ENCODE results near the gene GSC.
"Not testable (repeated sequence)": the region's sequence is repeated elsewhere in the genome, so short reads cannot be mapped to it uniquely, and the experiment has no call there.

The GSC gene

DNA sequence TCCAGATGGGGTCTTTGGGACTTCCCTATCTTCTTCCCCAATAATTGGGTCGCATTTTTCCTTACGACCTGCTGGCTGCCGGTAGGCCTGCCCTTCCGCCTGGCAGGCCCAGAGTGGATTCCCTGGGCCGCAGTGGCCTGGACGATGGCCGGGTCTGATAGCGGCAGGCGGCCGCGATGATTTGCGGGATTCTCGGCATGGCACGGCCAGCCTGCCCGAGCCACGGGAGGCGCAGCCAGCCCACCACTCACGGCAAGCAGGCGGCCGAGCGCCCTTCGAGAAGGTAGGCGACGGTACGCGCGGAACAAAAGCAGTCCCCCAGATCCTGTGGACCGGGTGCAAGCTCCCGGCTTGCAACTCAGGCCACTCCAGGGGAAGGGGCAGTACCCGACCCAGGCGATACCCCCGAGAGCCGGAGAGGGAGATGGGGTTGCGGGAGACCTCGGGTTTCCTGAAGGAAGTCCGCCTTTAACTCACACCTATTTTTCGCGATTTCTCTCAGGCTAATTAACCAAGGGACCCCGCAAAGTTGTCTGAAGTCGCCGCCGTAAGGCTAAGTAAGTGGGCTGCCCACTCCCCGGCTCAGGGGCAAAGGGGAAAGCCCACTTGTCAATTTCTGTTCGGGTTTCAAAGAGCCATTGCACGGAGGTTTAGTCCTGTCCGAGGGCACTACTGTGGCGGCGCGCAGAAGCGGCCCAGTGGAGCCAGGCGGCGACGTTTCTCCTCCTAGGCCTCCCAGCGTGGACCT lies 1.4 kb upstream of the GSC start:
- DNase-seq = no peak

DNA sequence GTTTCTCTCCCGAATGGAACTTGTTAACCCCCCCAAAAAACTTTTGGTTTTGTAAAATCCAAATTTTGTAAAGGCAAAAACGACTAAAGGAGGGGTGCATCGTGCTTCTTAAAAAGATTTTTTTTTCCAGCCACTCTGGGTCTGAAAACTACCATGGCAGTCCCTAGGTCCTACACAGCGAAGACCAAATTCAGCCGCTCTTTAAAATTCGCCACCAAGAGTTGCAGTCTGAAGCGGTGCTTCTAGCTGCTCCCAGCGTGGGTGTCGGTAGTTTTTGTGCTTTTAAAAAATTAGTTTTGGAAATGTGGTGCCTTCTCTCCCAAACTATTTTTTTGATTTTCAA lies 873 bp upstream of the GSC start:
- no peak for DNase-seq

DNA sequence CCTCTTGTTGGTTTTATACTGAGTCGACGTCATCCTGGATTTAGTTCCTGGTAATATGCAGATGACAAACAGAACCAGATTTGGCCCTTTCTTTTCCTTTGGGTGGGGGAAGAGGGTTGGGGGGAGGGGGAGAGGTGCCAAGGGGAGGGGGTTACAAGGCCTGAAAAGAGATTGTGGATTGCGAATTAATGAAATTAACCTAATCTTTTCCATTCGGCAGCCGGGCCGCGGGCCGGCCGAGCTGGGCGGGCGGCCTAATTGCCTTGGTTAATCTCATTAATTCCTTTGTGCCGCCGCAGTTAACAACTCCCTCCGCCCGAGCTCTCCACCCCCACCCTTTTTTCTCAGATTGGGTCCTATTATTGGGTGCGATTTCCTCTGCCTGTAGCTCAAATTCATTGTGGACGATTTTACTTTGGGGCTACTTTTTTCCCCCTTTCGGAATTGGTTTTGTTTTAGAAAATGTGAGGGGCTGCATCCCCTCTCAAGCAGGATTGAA lies 387 bp upstream of the GSC start:
- no peak for DNase-seq

DNA sequence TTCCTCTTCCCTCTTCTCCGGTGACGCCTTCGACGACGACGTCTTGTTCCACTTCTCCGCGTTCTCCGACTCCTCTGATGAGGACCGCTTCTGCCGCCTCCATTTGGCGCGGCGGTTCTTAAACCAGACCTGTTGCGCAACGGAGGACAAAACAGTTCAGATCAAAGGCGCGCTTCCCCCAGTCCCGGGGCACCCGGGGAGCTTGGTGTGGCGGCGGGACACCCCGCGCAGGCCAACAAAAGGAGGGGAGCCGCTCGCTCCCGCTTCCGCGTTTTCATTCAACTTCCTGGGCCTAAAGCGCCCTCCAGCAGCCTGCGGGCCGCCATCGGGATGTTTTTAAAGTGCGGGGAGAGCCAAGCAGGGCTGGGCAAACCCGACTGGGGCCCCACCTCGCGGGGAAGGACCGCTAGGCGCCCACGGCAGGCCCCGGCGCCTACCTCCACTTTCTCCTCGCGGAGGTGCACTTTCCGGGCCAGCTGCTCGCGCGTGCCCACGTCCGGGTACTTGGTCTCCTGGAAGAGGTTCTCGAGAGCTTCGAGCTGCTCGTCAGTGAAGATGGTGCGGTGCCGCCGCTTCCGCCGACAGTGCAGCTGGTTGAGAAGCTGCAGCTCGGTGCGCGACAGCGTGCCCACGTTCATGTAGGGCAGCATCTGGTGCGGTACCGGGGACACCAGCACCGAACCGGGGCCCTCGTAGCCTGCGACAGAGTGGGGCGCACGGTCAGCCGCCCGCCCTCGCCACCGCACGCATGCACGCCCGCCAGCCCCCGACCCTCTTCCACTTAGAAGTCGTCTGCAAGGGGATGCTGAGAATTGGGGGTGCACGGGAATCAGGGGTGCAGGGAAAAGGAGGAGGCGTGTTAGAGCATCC lies 1.2 kb downstream of the GSC start:
- DNase-seq = no peak

DNA sequence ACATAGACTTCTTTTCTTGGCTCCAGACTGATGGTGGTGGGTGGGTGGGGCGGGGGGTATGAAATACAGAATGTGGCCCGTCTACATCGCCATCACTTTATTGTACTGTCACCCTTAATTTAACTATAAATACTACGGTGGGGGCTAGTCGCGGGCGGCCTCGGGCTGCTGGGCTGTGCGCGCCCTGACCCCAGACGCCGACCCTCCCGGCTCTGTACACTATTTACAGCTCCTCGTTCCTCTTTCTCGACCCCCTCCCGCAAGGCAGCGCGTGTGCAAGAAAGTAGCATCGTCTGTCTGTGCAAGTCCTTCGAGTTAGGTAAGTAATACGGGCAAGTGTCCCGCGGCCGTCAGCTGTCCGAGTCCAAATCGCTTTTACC lies 1.8 kb downstream of the GSC start:
- no peak for DNase-seq

DNA sequence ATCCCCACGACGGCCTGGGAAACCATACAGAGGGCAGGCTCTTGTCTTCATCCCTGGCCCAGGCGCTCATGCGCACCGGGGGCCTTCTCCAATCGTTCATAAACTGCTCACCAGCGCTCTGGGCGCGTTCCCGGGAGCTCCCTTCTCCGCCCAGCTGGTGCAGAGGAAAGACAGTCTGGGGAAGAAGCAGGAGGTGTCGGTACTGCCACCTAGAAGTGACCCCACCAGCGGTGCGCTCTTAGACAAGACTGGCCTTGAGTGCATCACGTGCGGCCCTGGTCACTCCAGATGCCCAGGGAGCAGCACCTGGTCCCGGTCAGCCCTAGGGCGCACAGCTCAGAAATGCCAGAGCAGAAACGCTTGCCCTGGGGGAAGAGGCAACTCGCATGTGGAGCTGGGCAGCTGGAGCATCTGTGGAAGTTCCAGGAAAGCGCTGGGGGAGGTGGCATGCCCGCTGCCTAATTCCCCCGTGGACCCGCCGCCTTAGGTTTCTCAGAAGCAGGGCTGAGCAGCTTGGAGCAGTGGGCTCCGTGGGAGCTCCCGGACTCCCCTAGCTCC lies 2.5 kb downstream of the GSC start:
- DNase-seq = no peak

DNA sequence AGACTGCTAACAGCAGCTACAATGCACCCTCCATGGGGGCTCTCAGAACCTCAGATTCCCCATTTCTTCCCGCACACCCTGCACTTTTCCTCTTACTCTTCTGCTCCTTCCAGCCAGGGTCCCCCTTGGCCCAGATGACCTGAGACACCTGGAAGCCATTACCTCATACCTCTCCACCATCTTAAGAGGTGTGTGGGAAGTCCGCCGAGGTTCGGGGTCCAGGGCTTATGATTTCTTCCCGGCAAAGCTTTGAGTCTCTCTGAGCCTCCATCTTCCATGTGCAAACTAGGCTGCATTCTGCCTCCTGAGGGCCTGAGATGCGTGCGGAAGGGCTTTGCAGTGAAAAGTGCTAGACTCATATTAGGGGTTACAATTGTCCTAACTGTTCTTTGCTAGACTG lies 5.3 kb downstream of the GSC start:
- no peak for DNase-seq

DNA sequence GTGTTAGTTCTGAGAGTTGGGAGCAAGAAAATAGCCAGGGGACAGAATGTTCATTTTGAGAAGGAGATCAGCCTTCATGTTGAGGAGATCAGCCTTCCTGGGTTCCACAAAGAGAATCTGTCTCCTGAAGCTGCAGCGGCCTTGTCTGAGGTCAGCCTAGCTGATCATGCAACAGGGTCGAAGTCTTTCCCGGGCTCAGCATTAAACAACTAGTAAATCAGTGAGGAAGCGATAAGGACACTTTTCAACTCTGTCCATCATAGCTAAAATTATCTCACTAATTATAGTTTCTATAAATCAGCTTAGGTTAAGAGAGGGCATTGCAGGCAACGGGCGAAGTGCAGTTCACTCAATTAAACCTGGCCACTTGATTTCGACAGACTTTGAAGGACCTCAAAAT lies 7.5 kb downstream of the GSC start:
- DNase-seq = no peak

DNA sequence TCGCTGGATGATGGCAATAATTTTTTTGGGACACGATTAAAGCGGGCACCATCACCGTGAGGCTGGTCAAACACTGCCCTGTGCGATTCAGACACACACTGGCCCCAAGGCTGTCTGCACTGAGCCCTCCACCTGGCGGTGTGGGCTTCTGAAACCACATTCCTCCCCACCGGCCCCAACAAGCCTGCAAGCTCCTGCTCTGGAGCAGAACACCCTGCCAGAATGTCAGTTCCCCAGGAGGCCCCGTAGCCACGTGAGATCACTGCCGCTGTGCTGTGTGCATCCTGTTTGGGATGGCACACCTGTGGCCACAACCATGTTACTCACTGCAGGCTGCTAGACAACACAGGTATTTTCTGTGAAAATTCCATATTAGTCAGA lies 7.9 kb downstream of the GSC start:
- no peak for DNase-seq

DNA sequence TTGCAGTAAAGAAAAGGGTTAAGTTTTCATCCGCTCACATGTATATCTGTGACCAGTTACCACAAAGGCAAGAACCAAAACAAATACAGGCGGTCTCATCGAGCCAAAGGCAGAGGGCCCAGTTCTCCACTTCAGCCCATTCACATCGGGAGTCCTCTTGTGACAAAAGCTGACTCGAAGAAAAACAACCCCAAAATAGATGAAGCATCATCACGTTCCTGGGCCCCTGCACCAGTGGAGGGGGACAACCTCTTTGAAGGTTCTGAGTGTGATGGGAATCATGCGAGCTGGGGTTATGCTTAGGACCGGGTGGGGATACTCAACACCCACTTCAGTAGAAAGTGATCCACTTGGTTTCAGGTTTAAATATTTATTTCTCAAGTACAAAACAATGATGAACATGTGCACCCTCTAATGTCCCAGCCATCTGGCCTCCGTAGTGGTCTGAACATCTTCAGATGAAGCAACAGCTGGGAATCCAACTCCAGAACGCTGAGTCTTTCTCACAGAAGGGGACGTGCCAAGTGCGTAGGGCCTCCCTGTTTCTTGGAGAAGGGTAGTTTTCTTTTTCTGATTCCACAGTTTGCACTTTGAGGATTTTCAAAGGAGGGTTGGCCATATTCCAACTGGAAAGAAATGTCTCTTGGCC lies 8.4 kb downstream of the GSC start:
- no peak for DNase-seq

DNA sequence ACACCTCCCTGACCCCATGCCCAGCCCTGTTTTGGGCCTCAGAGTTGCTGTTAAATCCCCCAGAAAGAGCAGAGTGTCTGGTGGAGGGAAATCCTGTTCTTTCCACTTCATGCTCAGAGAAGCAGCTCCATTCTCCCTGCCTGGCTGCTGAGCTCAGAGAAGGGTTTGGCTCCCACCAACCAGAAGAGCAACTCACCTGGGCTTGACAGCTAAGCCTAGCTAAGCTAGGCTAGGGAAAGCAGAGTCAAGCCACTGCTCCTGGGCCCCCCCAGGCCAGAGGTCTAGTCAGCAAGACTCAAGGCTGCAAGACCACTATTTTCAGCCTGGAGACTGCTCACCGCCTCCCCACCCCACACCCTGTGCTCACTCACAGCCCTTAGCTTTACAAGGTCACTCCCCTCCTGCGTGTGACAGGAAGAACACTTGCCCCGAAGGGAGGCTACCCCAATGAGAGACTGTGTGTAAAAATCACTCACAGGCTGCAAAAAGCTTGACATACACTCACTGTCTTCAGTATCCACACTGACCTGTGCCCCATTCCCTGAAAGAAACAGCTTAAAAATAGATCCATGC lies 13.5 kb downstream of the GSC start:
- no peak for DNase-seq

DNA sequence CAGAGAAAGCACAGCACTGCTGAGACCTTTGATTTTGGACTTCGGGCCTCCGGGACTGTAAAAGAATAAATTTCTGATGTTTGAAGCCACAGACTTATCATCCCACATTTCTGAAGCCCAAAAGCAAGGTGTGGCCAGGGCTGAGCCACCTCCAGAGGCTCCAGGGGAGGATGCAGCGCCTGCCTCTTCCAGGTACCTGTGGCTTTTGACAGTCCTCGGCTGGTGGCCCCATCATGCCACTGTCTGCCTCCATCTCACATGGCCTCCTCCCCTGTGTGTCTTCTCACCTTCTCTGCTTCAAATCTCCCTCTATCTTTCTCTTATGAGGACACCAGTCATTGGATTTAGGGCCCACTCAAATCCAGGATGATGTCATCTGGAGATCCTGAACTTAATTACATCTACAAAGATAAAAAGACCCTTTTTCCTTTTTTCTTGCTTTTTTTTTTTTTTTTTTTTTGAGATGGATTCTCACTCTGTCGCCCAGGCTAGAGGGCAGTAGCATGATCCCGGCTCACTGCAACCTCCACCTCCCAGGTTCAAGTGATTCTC lies 15.4 kb downstream of the GSC start:
- DNase-seq = no peak

DNA sequence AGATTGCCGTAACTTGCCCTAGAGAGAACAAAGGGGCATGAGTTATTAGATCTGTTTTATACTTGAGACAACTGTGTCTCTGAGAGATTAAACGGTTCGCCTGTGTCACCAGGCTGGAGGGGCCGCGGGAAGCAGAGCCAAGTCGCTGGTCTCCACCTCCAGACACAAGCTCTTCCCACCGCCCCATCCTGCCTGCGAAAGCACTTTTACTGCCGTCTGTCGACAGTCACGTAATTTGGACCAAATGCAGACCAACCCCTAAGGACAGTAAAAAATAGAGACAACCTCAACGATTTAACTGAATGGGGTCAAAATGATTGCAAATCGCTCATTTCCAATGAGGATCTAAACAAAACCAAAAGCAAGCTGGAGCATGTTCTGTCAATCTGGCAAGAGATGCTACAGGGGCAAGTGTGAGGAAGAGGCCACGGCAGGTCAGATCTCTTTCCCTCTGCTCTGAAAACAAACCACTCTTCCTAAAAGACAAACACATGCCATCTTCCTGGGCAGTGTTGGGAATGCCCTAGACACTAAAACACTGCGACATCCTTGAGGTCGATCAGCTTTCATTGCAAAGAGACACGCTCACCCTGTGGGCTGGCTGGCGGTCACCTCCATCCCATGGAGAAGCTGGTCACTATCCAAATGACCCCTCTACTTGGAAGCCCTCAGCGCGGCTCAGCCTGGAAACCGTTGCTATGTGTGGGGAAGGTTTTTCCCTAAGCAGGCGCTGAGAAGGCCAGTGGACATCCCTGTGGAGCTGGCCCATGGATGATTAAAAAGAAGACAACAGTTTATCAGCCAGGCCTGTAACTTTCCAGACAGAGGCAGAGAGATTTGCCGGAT lies 17.1 kb downstream of the GSC start:
- no peak for DNase-seq

DNA sequence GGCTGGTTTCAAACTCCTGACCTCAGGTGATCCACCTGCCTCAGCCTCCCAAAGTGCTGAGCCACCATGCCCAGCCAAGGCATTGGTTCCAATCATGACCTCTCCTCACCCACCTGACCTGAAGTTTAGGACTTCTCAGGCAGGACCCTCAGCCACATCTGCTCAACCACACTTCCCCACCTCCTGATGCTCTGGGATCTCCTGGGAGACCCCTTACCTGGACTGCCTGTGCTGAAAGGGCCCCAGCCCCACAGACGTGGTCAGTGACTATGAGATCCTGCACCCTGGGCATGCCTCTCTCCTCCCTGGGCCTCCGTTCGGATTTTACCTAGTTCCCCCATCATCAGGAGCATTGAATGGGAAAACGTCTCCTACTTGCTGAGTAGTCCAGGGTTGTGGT lies 18.0 kb downstream of the GSC start:
- no peak for DNase-seq

DNA sequence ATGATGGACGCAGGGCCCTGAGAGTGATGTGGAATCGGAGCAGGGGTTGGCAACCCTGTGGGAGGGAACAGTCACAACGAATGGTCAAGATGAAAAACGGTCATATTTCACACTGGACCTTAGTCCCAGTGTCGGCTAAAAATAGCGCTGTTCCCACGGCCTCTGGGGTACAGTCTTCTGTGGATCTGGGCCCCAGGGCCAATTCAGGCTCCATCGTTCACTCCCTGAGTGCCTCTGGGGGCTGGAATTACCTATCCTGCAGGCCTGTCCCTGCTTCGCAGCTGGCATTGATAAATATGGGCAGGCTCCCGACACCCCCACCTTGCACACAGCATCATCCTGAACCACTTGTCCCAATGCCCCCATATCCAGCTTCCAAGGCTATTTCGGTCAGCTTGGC lies 18.6 kb downstream of the GSC start:
- DNase-seq = no peak

DNA sequence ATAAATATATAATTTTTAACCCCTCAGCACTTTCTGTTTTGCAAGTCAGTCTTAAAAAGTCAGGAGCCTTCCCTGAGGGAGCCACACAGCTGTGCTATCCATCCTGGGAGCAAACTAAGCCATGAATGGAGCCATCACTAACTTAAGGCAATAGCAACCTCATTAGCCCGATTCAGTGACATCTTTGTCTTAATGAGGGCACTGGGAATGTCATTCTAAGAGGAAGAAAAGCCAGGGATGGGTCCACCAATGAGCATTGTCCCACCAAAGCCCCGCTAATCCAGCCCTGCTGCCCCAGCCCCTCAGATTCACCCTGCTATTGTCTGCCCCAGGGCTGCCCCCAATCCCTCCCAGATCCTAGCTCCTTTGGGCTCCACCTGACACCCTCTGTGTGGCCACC lies 19.5 kb downstream of the GSC start:
- no peak for DNase-seq

DNA sequence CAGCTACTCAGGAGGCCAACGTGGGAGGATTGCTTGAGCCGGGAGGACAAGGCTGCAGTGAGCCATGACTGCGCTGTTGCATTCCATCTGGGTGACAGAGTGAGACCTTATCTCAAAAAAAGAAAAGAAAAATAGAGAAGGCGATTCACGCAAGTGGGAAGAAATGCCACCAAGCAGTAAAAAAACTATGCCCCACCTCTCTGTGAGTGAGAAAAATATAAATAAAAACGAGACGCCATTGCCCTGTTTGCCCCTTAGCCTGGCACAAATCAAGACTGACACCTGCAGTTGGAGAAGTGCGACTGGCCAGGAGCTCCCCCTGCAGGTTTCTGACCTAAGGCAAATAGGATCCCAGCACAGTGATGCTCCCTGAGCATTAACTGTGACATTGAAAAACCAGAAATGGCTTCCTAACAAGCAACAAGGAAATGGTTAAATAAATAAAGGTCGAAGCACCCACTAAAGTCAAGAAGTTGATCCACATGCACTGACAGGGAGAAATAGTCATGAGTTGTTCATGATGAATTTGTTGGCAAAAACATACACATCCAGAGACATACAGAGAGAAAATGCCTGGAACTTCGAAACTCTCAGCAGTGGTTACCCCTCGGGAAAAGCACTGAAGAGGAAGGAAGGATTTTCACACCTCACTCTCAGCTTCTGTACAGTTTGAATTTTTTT lies 21.1 kb downstream of the GSC start:
- no peak for DNase-seq

DNA sequence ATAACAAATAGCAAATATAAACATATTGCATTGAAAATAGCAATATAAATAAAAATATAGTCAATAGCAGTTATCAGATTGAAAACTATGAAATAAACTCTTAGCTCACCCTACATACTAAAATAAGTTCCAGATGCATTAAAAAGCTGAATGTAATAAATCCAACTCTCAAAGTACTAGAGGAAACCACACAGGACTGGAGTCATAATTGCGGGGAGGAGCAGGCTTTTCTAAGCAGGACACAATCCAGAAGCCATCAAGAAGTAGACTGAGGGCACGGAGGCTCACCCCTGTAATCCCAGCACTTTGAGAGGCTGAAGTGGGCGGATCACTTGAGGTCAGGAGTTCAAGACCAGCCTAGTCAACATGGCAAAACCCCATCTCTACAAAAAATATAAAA lies 22.2 kb downstream of the GSC start:
- DNase-seq = no peak

DNA sequence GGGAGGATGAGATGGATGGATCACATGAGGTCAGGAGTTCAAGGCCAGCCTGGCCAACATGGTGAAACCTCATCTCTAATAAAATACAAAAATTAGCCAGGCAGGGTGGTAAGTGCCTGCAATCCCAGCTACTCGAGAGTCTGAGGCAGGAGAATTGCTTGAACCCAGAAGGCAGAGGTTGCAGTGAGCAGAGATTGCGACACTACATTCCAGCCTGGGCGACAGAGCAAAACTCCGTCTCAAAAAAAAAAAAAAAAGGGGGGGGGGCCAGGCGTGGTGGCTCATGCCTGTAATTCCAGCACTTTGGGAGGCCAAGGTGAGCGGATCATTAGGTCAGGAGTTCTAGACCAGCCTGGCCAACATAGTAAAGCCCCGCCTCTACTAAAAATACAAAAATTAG lies 22.8 kb downstream of the GSC start:
- DNase-seq = not testable (repeated sequence)

DNA sequence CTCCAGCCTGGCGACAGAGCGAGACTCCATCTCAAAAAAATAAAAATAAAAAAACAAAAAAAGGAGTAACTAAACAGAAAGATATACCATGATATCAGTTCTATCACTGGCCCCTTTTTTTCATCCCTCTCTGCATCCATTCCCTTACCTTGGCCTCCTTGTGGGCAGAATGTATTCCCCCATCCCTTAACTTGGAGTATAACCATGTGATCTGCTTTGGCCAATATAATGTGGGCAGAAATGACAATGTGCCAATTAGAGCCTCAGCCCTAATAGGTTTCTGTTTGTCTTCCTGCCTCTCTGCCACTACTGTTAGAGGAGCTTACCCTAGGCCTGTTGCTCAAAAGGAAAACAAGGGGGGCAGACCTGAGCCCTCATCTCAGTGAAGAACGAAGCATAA lies 23.8 kb downstream of the GSC start:
- DNase-seq = no peak

DNA sequence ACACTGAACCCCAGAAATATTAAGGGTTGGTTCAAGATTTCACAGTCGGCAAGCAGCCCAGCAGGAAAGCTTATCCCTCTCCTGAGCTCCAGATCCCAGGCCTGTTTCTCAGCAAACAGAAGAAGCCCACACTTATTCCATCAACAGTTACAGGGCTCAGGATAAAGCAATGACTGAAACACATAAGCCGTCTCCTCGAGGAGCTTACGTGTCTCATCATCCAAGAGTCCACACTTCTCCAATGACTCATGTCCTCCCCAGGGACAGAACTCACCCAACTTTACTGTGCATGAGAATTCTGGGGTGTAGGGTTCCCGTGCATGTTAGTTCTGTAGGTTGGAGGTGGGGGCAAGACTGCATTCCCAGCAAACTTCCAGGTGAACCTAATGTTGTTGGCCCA lies 31.2 kb downstream of the GSC start:
- no peak for DNase-seq
